HEK293T (cell line): Measurements from ENCODE around the gene LRRC8B.
"Not testable (repeated sequence)": the region's sequence is repeated elsewhere in the genome, so short reads cannot be mapped to it uniquely, and the experiment has no call there.

Experiments
- CTCF ChIA-PET: fragments of 350-600 bp; formaldehyde crosslinking; extraction: SDS; loops from one replicate; lab custom pipeline; 2021; ENCODE audit warnings: antibody characterized with exemption, inconsistent platforms; lab: Yijun Ruan, JAX
- POLR2A ChIA-PET: fragments of 350-600 bp; formaldehyde crosslinking; extraction: SDS; loops from one replicate; lab custom pipeline; 2020; ENCODE audit warnings: antibody characterized with exemption, inconsistent platforms; lab: Yijun Ruan, JAX
- DNase-seq: peaks from one replicate; pipeline ENCODE4 v3.0.0; 2012; ENCODE audit warnings: mixed read lengths; ENCODE audit errors: extremely low spot score
- ARNT ChIP-seq: fragments of 450-650 bp; IDR thresholded peaks from 2 replicates; pipeline ENCODE4 v1.6.1; 2017; ENCODE audit warnings: mild to moderate bottlenecking
- BHLHE40 ChIP-seq: fragments of 450-650 bp; IDR thresholded peaks from 2 replicates; pipeline ENCODE4 v1.6.1; 2016; ENCODE audit warnings: mild to moderate bottlenecking, moderate library complexity, borderline replicate concordance
- CTBP1 ChIP-seq: fragments of 450-650 bp; IDR thresholded peaks from 2 replicates; pipeline ENCODE4 v1.6.1; 2016; ENCODE audit warnings: borderline replicate concordance
- ELF4 ChIP-seq: fragments of 450-650 bp; IDR thresholded peaks from 2 replicates; pipeline ENCODE4 v1.6.1; 2017; ENCODE audit warnings: antibody characterized with exemption
- FOXA1 ChIP-seq: fragments of 450-650 bp; IDR thresholded peaks from 2 replicates; pipeline ENCODE4 v1.6.1; 2016; ENCODE audit warnings: mild to moderate bottlenecking
- FOXK2 ChIP-seq: fragments of 450-650 bp; IDR thresholded peaks from 2 replicates; pipeline ENCODE4 v1.6.1; 2016; ENCODE audit warnings: mild to moderate bottlenecking
- FOXM1 ChIP-seq: fragments of 450-650 bp; IDR thresholded peaks from 2 replicates; pipeline ENCODE4 v1.6.1; 2017; ENCODE audit warnings: mild to moderate bottlenecking, borderline replicate concordance
- HDGF ChIP-seq: fragments of 450-650 bp; IDR thresholded peaks from 2 replicates; pipeline ENCODE4 v1.6.1; 2017; ENCODE audit warnings: antibody characterized with exemption, borderline replicate concordance
- L3MBTL2 ChIP-seq: fragments of 450-650 bp; conservative IDR thresholded peaks from 2 replicates; pipeline ENCODE4 v1.6.1; 2016; ENCODE audit warnings: mild to moderate bottlenecking
- LEF1 ChIP-seq: fragments of 450-650 bp; IDR thresholded peaks from 2 replicates; pipeline ENCODE4 v1.6.1; 2017; ENCODE audit warnings: mild to moderate bottlenecking, borderline replicate concordance
- NFRKB ChIP-seq: fragments of 450-650 bp; IDR thresholded peaks from 2 replicates; pipeline ENCODE4 v1.6.1; 2016; ENCODE audit warnings: mild to moderate bottlenecking, moderate library complexity
- SP1 ChIP-seq: fragments of 450-650 bp; IDR thresholded peaks from 2 replicates; pipeline ENCODE4 v1.6.1; 2017
- SUZ12 ChIP-seq: fragments of 450-650 bp; IDR thresholded peaks from 2 replicates; pipeline ENCODE4 v1.6.1; 2016; ENCODE audit warnings: mild to moderate bottlenecking
- TARDBP ChIP-seq: fragments of 450-650 bp; IDR thresholded peaks from 2 replicates; pipeline ENCODE4 v1.6.1; 2016
- ZNF384 ChIP-seq: fragments of 450-650 bp; IDR thresholded peaks from 2 replicates; pipeline ENCODE4 v1.6.1; 2016
- TF ChIP-seq, protein P1 (sequence below): fragments of 450-650 bp; IDR thresholded peaks from 2 replicates; pipeline ENCODE4 v1.6.1; 2016

Gene LRRC8B

DNA sequence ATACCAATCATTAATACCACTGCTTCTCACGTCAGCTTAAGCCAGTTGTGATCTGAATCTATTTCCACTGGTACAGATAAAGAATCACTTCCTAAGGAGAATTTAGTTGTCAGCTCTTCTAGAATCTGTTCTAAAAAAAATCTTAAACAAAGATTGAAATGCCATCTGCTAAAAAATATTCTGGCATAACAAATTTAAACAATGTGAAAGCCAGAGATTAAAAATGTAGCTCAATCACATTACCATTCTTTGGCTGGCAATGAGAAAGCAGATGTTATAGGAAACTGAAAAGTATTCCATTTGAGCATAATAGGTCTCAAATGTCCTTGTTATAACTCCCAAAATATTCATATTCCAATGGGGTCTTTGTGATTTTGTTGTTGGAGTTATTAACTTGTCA is 21.7 kb upstream of the LRRC8B start:
- TF ChIP-seq TARDBP, result no peak
- TF ChIP-seq ELF4, result no peak
- no peak for TF ChIP-seq FOXK2
- POLR2A ChIA-PET, result interaction anchor here (1.4 kb wide), 1 partner anchor 22 kb away, joined by 3 read pairs; the partner anchor contains the start of gene LRRC8B
- CTCF ChIA-PET, result no interaction called here
- DNase-seq, result no peak

- ChIA-PET POLR2A (interaction anchor here (1.4 kb wide), 1 partner anchor 21 kb away, joined by 3 read pairs; the partner anchor contains the start of gene LRRC8B), CTCF (interaction anchor here (0.6 kb wide), 1 partner anchor 520 kb away, joined by 3 read pairs; no protein-coding TSS in a partner anchor)
- TF ChIP-seq ZNF384, result no peak
- TF ChIP-seq TARDBP, result no peak
- no peak for TF ChIP-seq ELF4
- TF ChIP-seq FOXM1, result no peak
- TF ChIP-seq LEF1, result no peak
- TF ChIP-seq FOXK2, result no peak
- no peak for TF ChIP-seq HDGF
- TF ChIP-seq NFRKB, result no peak
- DNase-seq, result no peak
These were observed 20.9 kb upstream of the LRRC8B start for GRCh38 chr1:89503690-89504089.

DNA sequence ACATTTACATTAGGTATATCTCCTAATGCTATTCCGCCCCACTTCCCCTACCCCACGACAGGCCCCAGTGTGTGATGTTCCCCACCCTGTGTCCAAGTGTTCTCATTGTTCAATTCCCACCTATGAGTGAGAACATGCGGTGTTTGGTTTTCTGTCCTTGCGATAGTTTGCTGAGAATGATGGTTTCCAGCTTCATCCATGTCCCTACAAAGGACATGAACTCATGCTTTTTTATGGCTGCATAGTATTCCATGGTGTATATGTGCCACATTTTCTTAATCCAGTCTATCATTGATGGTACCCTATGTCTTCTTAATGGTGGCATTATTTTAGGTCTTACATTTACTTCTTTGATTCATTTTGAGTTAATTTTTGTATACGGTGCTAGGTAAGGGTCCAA is 14.6 kb upstream of the LRRC8B start:
- POLR2A ChIA-PET, DNase-seq, CTCF ChIA-PET: not testable (repeated sequence)

- TF ChIP-seq ELF4, result no peak
- TF ChIP-seq ZNF384, result no peak
- no peak for TF ChIP-seq TARDBP
- TF ChIP-seq L3MBTL2, result no peak
- TF ChIP-seq LEF1, result no peak
- TF ChIP-seq SUZ12, result no peak
- no peak for TF ChIP-seq BHLHE40
- TF ChIP-seq FOXM1, result no peak
- no peak for TF ChIP-seq ARNT
- no peak for TF ChIP-seq CTBP1
- TF ChIP-seq FOXK2, result no peak
- TF ChIP-seq HDGF, result no peak
- no peak for DNase-seq
- CTCF ChIA-PET, result no interaction called here
- POLR2A ChIA-PET, result no interaction called here
These were observed 11.5 kb upstream of the LRRC8B start for GRCh38 chr1:89512996-89513720.

GRCh38 chr1:89516055-89516454 is 8.6 kb upstream of the LRRC8B start:
- CTCF ChIA-PET, result no interaction called here
- POLR2A ChIA-PET, result no interaction called here
- DNase-seq, result no peak
- no peak for TF ChIP-seq FOXM1

DNA sequence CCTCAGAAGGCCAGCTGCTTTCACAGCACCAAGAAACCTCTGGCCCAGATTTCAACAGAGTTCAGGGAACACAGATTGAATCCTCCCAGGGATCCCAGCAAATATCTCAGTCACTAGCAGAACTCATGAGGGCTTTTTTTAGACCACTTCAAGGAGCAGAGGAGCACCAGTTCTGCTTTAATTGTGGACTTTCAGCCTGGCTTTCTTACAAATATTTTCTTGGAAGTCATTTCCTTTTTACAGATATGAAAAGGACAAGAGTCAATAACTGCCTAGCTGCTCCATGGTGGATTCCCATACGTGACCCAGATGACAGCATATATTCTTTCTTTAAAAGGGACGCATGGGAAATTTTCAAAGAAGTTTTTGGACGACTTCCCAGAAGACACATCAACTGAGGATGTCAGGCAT is 6.4 kb upstream of the LRRC8B start:
- TF ChIP-seq FOXK2 (no peak), BHLHE40 (no peak), HDGF (no peak), ELF4 (no peak), ZNF384 (no peak), LEF1 (no peak), L3MBTL2 (no peak), FOXA1 (no peak), FOXM1 (no peak), CTBP1 (no peak), SP1 (no peak), NFRKB (no peak), SUZ12 (no peak), ARNT (no peak), TARDBP (no peak)
- TF ChIP-seq, protein P1, sequence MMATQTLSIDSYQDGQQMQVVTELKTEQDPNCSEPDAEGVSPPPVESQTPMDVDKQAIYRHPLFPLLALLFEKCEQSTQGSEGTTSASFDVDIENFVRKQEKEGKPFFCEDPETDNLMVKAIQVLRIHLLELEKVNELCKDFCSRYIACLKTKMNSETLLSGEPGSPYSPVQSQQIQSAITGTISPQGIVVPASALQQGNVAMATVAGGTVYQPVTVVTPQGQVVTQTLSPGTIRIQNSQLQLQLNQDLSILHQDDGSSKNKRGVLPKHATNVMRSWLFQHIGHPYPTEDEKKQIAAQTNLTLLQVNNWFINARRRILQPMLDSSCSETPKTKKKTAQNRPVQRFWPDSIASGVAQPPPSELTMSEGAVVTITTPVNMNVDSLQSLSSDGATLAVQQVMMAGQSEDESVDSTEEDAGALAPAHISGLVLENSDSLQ, result no peak
- ChIA-PET CTCF (interaction anchor here (0.6 to 1.1 kb wide), 4 partner anchors 28 to 460 kb away, joined by 3 to 4 read pairs (median 3); no protein-coding TSS in a partner anchor), POLR2A (no interaction called here)
- no peak for DNase-seq

DNA sequence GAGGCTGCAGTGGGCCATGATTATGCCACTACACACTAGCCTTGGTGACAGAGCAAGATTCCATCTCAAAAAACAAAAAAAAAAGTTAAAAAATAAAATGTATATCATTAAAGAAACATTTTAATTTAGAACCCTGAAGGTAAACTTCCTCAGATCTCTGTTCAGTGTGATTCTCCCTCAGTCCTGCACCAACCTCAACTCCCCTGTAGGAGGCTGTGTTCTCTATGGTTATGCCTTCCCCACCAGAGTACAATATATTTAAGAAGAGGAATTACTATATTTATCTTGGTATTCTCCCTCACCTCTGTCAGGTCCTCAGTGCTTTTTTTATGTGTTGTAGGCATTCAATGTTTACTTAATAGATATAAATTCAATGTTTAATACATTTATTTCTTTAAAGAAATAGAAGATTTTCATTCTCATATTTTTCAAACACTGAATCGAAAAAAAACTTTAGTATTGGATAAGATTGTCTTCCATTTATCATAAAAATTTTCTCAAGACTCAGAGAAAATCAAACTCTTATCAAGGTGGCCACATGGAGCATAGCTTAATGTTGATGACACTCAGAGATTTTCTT is 4.8 kb upstream of the LRRC8B start:
- no peak for TF ChIP-seq CTBP1
- TF ChIP-seq ZNF384, result no peak
- no peak for TF ChIP-seq HDGF
- TF ChIP-seq, protein P1, result no peak
- TF ChIP-seq BHLHE40, result no peak
- TF ChIP-seq ELF4, result no peak
- TF ChIP-seq SP1, result no peak
- no peak for TF ChIP-seq FOXM1
- no peak for TF ChIP-seq LEF1
- no peak for TF ChIP-seq ARNT
- TF ChIP-seq L3MBTL2, result no peak
- DNase-seq, result peak; percentile 61
- CTCF ChIA-PET, result interaction anchor here (0.7 kb wide), 1 partner anchor 399 kb away, joined by 3 read pairs; no protein-coding TSS in a partner anchor
- POLR2A ChIA-PET, result no interaction called here

- DNase-seq, CTCF ChIA-PET, POLR2A ChIA-PET: not testable (repeated sequence)
These were observed 2.7 kb upstream of the LRRC8B start for GRCh38 chr1:89521977-89522376.
